Heart left ventricle (tissue), 13 donors: ENCODE data around the gene ZNF705A.

Experiments used
- CTCF ChIP-seq, 12 donors: fragments of 200-600 bp; sonication (generic) in 4 of 12; IDR thresholded peaks; one replicate each; pipeline versions ENCODE4 v1.5.0 to v1.8.0; 2018 to 2022; ENCODE audit warnings: antibody characterized with exemption in 12 of 12, mild to moderate bottlenecking in 5 of 12
- POLR2A ChIP-seq, 2 donors: fragments of 450-650 bp; IDR thresholded peaks; one replicate each; pipeline ENCODE4 v1.6.1; 2017; ENCODE audit warnings: antibody characterized with exemption in 2 of 2, mild to moderate bottlenecking in 2 of 2, moderate library complexity in 2 of 2
- donor health status: ischemic (EF 13 %, LVEDD 7.1; RV severe dilation, severe dysfunction).
- donor health status: DM: no; HTN: yes; CAD: no.
- donor health status: DM: no; HTN: no; CAD: no.
- donor health status: ischemic (EF 25% LVEDD 6.9; RV normal size, moderate dysfunction).
- donor health status: ischemic (EF 25% LVEDD 5.7; RV mildly dilated, moderate dysfunction).
- donor health status: ischemic (EF 35%, LVEDD 5.7; RV mildly dilated, moderate dysfunction).
- donor health status: nonischemic (EF 11% LVEDD 7.7; RV severe dilation, severe dysfunction).
- donor health status: DM: yes; HTN: yes; CAD: no.
- donor health status: PGD.
- donor health status: ischemic (EF 29% LVEDD 5.4; RV normal size, mild dysfunction).
- donor health status: nonischemic (EF 23%, LVEDD 6.1; RV moderate dilation, normal function).

GRCh38 chr12:8123124-8123912 is 33.5 kb upstream of the ZNF705A start, which contains the start of gene CLEC4A:
- TF ChIP-seq CTCF (IDR thresholded peaks at IDR 0.05) (no peak), POLR2A (IDR thresholded peaks at IDR 0.05) (no peak)
